ENCODE data around the gene NPB.

The NPB gene

DNA sequence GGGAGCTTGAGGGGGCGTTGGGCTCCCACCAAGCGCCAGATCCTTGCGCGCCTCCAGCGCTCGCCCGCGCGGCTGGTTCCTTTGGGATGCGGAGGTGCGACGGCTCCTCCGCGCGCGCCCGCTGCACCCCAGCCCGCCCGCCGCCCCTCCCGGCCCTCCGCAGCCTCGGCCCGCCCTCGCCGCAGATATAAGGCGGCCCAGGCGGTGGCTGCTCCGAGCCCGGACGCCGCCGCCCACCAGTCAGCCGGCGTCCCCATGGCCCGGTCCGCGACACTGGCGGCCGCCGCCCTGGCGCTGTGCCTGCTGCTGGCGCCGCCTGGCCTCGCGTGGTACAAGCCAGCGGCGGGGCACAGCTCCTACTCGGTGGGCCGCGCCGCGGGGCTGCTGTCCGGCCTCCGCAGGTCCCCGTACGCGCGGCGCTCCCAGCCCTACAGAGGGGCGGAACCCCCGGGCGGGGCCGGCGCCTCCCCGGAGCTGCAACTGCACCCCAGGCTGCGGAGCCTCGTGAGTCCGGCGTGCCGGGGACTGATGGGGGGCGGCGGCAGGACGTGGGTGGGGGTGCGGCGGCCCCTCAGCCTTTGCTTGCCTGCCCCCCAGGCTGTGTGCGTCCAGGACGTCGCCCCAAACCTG lies at the start of gene NPB:
Gene NPB, plus strand, starts transcription at position 216 of the 630 bp plus-strand sequence. Its CDS starts 40 bp downstream, at position 256.
- DNase-seq, result peak; percentile 43

GRCh38 chr17:81854974-81855774 lies 46.9 kb upstream of the NPB start:
- no peak for DNase-seq

GRCh38 chr17:81858170-81858966 lies 43.7 kb upstream of the NPB start:
- DNase-seq, result no peak

DNA sequence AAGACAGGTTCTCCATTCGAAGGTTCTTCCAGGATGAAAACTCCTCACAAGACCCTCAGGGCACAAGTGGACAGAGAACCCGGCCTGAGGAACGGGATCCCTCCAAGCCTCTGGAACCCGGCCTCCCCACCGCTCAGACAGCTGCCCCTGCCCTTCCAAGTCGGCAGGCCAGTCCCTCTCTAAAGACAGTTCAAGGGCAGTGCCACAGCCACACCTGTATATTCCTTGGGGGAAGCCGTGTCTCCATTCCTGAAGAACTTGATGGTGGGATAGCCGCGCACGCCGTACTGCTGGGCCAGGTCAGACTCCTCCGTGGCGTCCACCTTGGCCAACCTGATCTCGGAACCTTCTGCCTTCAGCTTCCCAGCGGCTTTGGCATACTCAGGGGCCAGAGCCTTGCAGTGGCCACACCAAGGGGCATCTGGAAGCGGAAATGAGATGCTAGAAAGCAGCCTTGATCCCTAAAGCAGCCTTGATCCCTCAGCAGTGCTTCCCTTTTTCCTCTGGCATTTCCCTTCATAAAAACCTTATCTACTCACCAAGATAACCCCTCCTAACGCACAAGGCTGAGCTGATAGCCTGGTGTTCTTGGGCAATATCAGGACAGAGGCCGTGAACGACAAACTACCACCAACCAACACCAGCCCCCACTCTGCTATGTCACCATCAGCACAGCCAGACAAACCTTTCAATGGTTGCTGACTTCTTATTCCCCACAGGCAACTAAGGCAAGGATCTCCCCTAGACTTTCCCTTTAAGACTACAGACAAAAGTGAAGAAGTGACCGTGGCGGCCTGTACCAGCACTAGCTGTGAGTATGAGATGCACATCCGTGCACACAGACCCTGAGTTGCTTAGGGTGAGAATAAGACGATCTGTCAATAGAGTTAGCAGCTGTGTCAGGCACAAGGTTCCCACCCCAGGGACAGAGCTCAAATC lies 42.8 kb upstream of the NPB start:
- DNase-seq, result peak; percentile 17

DNA sequence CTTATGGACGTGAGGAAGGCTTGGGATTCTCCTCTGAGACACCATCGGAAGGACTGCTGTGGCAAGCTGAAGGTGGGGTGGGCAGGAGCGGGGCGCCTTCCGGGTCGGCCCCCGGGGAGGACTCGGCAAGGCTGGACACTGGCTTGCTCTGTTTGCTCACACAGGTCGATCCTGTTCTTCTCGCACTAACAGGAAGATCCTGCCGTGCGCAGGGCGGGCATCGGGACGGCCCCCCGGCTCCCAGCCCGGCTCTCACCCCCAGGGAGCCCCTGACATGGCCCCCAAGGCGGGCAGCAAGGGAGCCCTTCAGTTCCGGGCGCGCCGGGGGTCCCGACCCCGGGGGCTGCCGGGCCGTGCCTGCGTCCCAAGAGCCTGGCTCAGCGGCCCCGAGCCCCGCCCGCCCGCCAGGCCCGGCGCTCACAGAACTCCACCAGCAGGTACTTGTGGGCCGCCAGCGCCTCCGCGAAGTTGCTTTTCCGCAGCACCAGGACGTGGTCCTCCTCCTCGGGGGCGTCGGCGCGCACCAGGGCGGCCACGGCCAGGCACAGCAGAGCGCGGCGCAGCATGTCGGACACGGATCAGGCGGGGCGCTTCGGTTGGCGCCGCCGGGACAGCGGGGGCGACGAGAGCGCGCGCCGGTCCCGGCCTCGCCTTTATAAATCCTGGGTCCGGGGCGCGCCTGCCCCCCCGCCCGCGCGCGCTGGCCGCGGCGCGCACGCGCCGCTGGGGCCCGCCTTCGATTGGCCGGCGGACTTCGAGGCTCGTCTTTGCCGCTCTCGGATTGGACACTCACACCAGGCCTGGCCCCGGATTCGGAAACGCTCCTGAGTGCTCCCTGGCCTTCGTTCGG lies 41.9 kb upstream of the NPB start, which contains the start of gene P4HB:
Gene P4HB, minus strand, starts transcription at position 630 of the 850 bp plus-strand sequence. Its CDS starts 64 bp downstream, at position 566.
- no peak for DNase-seq

GRCh38 chr17:81860756-81861568 lies 41.1 kb upstream of the NPB start:
- DNase-seq, result peak; percentile 100

- no peak for DNase-seq
These were observed 38.8 kb upstream of the NPB start for GRCh38 chr17:81863123-81863675.

- DNase-seq, result no peak
These were observed 37.9 kb upstream of the NPB start for GRCh38 chr17:81863833-81864768.

- no peak for DNase-seq
These were observed 36.7 kb upstream of the NPB start for GRCh38 chr17:81865358-81865732.

GRCh38 chr17:81865733-81866439 lies 36.2 kb upstream of the NPB start:
- peak; percentile 9 for DNase-seq

GRCh38 chr17:81866440-81867169 lies 35.4 kb upstream of the NPB start:
- peak; percentile 15 for DNase-seq

- DNase-seq, result peak; percentile 32
These were observed 34.7 kb upstream of the NPB start for GRCh38 chr17:81867170-81867990.

DNA sequence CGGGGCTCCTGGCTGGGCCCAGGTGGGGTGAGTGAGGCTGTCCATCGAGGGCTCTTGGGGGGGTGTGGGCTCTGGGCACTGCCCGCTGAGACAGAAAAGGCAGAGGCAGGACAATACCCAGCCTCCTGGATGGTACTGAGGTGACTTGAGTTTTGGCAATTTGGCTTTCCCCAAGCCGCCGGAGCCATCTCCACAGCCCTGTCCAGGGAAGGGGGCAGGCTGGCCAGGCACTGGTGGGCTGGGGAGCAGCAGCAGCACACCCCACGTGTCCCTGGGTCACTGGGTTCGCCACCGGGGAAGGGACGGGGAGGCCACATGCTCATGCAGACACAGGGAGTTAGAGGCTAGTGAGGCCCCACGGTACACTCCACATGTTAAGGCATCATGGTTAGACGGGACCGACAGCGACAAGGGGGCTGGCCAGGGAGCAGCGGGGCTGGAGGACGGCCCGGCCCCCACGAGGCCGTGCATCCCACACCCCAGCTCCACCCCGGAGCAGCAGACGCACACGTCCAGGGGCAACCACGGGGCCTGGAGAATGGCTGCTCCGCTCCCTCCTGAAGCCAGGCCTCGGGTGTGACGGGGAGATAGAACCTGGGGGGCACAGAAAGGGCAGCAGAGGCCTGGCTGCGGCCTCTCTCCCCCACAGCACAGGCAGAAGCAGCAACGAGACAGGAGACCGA lies 33.9 kb upstream of the NPB start:
- peak; percentile 13 for DNase-seq

GRCh38 chr17:81868674-81869220 lies 33.3 kb upstream of the NPB start:
- DNase-seq, result no peak
